ENCODE data around the gene CFAP410.
A peak's percentile ranks its signal among the peaks of the same experiment; 100 is the strongest.

The CFAP410 gene

GRCh38 chr21:44338971-44339910 is at the start of gene CFAP410:
Gene CFAP410, minus strand, starts transcription at chr21:44339390. Its CDS starts 196 bp downstream, at chr21:44339194.
- peak; percentile 89 for DNase-seq (ENCODE audit: low read depth)

DNA sequence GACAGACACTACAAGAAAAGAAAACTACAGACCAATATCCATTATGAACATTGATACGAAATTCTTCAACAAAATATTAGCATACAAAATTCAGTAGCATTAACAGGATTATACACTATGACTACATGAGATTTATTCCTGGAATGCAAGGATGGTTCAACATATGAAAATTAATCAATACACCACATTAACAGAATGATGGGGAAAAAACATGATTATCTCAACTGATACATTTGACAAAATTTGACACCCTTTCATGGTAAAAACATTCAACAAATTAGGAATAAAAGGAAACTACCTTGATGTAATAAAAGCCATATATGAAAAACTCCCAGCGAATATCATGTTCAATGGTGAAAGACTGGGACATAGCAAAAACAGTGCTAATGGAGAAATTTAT is 45.8 kb upstream of the CFAP410 start:
- no peak for DNase-seq (ENCODE audit: low read depth)

DNA sequence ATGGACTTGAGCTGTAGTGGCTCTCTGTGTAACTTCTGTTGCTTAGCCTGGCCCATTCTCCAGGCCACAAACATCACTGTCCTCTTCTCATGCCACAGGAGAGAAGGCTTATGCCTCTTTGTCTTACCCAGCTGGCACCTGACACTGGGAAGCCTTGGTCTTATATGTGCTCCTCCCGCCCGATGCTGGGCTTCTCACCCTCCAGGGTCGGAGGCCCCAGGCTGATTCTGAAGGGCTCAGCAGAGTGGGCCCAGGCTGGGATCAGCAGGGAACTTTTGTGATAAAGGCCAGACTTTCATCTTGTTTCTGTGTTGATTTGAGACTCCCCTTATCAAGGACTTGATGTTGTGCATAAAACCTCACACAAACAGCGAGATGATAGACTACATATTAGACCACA is 44.0 kb upstream of the CFAP410 start:
- DNase-seq (ENCODE audit: low read depth): no peak

- DNase-seq (ENCODE audit: low read depth): no peak
Measured at GRCh38 chr21:44382536-44382935, 43.3 kb upstream of the CFAP410 start.

DNA sequence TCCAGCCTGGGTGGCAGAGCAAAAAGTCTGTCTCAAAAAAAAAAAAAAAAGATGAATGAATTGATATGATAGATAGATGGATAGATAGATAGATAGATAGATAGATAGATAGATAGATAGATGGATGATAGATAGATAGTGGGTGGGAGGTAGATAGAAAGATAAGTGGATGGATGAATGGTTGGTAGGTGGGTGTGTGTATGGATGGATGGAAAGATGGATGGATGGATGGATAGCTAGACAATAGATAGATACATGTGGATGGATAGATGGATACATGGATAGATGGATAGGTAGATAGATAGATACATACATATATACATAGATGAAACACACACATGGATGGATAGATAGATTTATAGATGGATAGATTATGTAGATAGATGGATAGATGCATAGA is 42.7 kb upstream of the CFAP410 start:
- DNase-seq (ENCODE audit: low read depth): no peak

- DNase-seq (ENCODE audit: low read depth): no peak
Measured at GRCh38 chr21:44380876-44381275, 41.7 kb upstream of the CFAP410 start.

DNA sequence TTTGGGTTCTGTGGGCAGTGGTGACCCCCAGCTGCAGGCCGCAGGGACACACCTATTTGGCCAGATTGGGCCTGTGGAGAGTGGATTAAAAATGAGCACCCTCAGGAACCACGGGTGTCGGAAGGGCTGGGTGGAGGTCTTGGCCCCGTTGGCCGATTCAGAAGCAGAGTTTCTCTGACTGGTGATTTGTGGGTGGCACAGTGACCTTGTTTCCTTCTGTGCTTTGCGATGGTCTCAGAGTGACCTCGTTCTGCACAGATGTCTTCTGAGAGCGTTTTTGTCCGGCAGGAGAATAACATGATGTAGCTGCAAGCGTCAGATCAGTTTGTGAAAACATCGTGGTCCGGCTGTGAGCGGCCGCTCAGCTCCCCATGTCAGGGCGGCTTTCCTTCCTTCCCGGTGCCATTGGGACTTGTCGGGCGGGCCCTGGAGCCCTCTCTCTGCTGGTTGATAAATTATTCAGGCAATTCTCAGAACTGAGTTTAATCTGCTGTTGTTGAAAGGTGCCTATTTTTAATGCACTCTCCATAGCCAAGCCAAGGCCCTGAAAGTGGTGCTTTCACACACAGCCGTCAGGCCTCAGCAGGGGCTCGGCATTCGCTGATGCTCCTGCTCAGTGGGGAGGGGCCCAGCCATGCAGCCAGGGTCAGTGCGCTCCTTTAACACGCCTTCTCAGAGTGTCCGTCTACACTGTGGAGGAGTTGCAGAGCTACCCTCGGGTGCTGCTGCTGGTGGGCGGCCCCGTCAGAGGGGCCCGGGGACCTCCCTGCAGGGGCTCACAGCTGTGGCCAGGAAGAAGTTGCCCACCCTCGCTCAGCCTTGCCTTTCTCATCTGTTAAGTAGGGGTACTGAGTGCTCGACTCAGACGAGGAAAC is 41.0 kb upstream of the CFAP410 start:
- DNase-seq (ENCODE audit: low read depth): no peak

- DNase-seq (ENCODE audit: low read depth): no peak
Measured at GRCh38 chr21:44379515-44379848, 40.3 kb upstream of the CFAP410 start.

DNA sequence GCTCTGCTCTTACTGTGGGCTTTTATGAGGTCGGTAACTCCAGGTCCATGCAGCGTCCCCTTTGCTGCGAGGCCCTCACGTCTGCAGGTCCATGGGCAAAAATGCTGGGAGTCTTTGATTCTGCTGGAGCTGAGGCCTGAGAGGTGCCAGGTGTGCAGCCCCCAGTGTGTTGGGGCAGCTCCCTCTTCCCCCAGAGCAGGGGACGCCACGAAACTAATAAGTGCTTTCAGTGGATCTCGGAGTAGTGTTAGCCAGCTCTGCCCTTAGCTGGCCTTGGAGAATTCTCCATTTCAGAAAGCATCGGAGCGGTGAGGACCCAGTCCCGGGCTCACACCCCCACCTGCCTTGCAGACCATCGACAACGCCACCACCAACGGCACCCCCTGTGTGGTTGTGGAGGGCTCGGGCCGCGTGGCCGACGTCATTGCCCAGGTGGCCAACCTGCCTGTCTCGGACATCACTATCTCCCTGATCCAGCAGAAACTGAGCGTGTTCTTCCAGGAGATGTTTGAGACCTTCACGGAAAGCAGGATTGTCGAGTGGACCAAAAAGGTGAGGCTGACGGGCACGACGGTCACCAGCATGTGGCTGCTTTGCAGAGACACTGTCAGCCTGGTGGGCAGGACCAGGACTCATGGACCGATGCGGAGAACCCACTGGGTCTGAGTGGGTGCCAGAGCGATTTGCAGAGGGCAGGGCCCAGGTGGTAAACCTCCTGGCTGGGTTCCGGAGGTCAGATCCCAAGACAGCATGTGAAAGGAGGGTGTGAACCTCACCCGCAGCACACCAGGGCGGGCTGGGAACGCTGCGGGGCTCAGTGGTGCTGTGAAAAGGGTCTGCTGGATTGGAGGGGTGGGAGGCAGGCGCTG is 39.7 kb upstream of the CFAP410 start:
- no peak for DNase-seq (ENCODE audit: low read depth)

- no peak for DNase-seq (ENCODE audit: low read depth)
Measured at GRCh38 chr21:44377922-44378645, 38.9 kb upstream of the CFAP410 start.

GRCh38 chr21:44377201-44377921 is 38.2 kb upstream of the CFAP410 start:
- no peak for DNase-seq (ENCODE audit: low read depth)

DNA sequence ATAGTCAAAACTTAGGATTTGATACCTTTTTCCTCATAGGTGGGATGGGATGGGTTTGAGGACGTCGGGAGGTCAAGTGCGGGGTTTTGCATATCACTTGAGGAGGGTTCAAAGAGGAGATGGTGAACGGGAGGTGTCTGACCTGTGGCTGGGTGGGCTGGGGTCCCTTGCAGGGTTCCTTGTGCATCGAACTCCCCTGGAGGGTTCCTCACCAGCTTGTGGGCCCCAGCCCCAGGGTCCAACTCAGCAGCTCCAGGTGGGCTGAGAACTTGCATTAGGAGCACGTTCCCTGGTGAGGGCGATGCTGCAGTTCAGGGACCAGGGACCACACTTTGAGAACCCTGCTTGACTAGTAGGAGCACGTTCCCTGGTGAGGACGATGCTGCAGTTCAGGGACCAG is 37.4 kb upstream of the CFAP410 start:
- DNase-seq (ENCODE audit: low read depth): no peak

DNA sequence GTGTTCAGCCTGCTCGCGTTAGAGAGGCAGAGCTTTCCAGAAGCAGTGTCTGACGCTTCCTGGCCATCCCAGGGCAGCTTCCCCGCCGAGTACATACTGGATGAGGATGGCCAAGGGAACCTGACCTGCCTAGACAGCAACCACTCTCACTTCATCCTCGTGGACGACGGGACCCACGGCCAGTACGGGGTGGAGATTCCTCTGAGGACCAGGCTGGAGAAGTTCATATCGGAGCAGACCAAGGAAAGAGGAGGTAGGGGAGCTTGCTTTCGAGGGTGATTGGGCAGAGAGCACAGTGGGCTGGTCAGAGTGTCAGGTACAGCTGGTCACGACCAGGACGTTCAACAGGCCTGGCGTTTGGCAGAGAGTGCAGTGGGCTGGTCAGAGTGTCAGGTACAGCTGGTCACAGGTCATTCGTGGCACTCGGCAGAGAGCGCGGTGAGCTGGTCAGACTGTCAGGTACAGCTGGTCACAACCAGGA is 36.6 kb upstream of the CFAP410 start:
- no peak for DNase-seq (ENCODE audit: low read depth)

DNA sequence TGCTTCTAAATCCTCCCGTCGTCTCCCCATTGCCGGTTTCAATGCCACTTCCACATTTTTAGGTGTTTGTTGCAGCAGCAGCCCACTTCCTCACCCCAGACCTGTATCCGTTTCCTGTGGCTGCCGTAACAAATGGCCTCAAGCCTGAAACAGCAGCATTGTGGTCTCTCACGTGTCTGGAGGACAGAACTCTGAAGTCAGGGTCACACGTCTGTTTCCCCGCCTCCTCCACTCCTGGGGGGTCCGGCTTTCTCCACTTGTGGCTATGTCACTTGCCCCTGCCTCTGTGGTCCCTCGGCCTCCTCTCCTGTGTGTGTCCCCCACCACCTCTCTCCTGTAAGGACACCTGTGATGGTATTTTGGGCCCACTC is 36.1 kb upstream of the CFAP410 start:
- no peak for DNase-seq (ENCODE audit: low read depth)

- no peak for DNase-seq (ENCODE audit: low read depth)
Measured at GRCh38 chr21:44374601-44375280, 35.6 kb upstream of the CFAP410 start.

DNA sequence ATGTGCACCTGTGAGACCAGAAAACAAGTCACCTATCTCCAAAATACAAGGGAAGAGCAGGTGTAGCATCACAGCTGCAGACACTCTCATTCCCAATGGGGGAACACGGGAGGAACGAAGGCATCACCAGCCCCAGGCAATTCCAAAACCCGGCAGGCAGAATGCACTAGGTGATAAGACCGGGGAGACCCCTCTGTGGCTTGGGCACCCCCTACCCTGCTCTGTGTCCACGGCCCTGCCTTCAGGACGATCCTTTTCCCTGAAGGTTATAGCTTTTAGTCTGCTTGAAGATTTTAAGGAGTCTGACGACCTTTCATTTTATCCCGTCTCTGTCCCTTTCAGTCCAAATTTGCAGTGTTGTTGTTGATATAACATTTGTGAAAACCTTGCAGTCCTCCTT is 33.4 kb upstream of the CFAP410 start:
- DNase-seq (ENCODE audit: low read depth): no peak

DNA sequence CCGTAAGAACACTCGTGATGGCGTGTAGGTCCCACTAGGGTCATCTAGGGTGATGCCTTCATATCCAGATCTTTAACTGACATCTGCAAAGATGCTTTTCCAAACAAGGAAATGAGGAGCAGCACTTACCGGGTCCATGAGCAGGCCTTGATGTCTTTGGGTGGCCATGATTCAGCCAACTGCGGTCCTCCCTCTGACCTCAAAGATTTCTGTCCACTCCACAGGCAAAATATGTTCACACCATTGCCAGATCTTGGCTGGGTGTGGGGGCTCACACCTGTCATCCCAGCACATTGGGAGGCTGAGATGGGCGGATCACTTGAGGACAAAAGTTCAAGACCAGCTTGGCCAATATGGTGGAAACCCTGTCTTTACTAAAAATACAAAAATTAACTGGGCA is 32.4 kb upstream of the CFAP410 start:
- DNase-seq (ENCODE audit: low read depth): no peak

DNA sequence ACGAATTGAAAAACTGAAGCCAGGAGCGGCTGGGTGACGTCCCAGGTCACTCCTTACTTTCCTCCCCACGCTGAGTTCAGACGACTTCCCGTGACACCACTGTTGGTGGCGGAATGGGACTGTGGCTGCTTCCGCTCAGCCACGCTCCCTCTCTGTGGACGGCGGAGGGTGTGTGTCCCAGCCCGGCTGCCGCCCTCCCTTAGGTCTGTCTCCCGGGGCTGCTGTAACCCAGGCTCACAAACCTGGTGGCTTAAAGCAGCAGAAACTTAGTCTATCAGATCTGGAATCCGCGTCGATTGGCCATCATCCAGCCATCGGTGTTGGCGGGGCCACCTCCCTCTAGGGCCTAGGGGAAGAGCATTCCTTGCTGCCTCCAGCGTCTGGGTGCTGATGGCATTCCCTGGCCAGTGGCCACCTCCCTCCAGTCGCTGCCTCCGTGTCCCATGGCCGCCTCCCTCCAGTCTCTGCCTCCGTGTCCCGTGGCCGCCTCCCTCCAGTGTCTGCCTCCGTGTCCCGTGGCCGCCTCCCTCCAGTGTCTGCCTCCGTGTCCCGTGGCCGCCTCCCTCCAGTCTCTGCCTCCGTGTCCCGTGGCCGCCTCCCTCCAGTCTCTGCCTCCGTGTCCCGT is 31.7 kb upstream of the CFAP410 start:
- no peak for DNase-seq (ENCODE audit: low read depth)

GRCh38 chr21:44370027-44370735 is 31.0 kb upstream of the CFAP410 start:
- no peak for DNase-seq (ENCODE audit: low read depth)
